GM18508 (cell line): Measurements from ENCODE around the gene TBC1D22A.

Experiments used
- ATAC-seq: cut with Tn5 transposase; IDR thresholded peaks from one replicate; pipeline ENCODE4 v1.9.1; 2021; ENCODE audit warnings: moderate number of reproducible peaks; ENCODE audit not compliant: insufficient read depth, unreplicated experiment

TBC1D22A gene

DNA sequence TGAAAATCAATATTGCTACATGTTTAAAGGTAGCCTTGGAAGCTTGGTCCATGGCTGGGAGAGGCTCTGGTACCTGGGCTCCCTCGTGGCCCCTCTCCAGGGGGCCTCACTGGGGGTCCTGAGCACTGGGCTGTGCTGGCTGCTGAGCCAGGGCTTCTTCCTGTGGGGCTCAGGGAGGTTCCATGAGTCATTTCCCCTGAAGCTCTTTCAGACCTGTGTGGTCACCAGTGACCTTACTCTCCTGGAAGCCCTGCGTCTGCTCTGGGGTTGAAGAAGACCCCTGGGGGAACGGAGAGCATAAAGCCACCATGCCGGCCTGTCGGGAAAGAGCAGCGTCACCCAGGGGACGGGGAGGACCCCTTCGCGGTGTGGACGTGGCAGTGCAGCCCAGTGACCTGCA lies 389.0 kb downstream of the TBC1D22A start:
- no peak for ATAC-seq

- no peak for ATAC-seq
Measured at GRCh38 chr22:47152236-47152635, 389.8 kb downstream of the TBC1D22A start.

DNA sequence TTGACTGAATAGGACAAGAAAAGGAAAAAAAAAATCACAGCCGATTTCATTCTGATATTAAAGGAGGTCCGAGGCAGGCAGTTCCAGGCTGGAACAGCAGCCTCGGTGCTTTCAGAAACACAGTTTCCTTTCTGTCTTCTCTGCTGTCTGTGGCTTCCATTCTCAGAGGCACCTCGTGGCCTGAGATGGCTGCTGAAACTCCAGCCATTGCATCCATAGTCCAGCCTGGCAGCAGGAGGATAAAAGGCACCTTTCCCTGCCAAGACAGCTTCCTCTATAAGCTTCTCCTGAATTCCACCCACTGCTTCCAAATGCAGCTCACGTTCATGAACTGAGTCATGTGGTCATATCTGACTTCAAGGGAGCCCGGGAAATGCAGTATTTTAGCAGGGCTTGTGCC lies 390.5 kb downstream of the TBC1D22A start:
- ATAC-seq, result no peak

- no peak for ATAC-seq
Measured at GRCh38 chr22:47153854-47154525, 391.5 kb downstream of the TBC1D22A start.

- ATAC-seq, result no peak
Measured at GRCh38 chr22:47154621-47155081, 392.2 kb downstream of the TBC1D22A start.

DNA sequence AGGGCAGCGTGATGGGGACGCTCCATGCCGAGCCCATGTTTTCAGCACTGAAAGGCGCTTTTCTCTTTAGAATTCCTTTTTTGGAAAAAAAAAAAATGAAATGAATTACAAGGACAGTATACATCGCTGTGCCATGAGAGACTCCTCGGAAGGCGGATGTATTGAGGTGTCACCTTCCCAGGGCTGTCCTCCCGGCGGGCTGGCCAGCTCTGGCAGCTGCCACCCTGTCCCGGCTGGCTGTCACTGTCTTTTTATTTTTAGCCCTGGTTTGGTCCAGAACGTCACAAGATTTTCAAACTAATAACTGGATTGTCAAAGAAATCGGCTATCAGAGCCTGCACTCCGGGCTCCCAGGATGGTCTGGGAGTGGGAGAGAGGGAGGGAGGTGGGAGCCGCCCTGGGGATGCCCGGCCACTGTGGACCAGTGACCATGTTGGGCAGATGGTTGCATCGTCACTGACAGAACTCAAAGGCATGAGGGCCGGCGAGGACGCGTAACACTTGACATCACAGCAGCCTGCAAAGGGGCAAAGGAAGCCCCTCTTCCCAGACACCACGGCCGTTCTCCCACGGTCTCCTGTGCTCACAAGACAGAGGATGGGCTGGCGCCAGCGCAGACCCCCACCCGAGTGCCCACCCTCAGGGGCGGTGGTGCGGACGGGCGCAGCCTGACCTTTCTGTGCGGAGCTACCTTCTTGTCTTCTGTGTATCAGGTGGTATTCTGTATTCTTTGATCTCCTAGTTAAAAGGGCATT lies 392.9 kb downstream of the TBC1D22A start:
- no peak for ATAC-seq

DNA sequence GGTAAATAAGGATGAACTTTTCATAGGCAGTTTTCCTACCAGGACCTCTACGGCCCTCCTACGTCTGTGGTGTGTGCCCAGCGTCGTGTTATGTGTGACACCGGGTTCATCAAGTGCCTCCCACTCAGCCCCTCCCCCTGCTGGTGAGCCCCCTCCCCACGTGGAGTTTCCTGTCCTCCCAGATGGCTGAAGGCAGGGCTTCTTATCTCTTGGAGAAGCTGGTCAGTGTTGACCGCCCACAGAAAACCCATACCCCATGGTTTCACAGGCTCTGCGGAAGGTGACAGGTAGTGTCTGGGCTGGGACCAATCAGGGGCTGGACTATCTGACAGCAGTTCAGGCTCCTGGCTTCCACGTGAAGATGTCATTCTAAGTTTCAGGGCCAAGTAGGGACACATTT lies 393.5 kb downstream of the TBC1D22A start:
- no peak for ATAC-seq

GRCh38 chr22:47156352-47157092 lies 394.1 kb downstream of the TBC1D22A start:
- no peak for ATAC-seq

GRCh38 chr22:47157093-47157420 lies 394.6 kb downstream of the TBC1D22A start:
- ATAC-seq, result no peak

DNA sequence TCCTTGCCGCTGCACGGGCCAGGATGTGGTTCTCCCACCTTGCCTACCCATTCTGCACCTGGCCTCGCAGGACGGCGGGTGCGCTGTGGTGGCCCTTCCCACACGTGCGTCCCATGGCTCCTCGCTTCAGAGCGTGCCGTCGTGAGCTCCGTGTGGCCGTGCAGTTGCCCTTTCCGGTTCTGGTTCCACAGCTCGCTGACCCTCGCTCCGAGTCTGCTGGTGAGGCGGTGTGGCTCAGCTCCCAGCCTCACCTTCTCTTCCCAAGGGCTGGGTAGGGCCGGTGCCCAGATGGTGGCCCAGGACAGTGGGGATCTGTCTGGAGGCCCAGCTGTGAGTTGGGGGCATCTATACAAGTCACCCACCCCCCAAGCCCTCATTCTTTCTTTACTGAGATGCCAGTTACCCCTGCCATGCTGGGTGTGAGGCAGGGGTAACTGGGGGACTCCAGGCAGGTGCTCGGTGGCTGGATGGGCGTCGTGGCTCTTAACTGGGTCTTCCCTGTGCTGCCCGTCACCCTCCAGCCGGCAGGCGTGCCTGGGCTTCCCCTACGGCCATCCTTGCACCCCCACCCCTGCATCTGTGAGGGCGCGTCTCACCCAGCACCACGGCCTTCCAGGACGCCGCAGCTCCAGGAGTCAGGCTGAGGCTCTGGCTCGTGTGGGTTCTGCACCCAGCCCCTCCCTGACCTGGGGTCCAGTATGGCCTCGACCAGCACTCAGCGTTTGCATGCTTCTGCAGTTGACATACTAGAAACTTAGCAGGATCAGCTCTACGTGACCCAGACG lies 395.2 kb downstream of the TBC1D22A start:
- ATAC-seq, result no peak

DNA sequence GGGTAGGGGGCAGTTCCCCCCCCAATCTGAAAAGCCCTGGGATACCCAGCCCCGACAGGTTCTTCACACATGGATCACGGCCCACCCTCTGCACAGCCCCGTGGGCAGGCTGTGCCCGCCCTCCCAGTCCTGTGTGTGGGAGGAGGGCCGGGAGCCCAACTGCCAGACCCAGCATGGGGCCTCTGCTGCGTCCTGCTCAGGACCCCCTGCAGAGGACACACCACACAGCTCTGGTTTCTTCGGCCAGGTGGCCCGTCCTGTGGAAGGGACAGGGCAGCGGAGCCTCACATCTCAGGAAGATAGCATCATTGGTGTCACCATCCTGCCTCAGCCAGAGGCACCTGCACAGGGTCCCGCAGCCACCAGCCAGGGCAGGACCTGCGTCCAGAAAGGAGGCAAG lies 396.0 kb downstream of the TBC1D22A start:
- no peak for ATAC-seq

DNA sequence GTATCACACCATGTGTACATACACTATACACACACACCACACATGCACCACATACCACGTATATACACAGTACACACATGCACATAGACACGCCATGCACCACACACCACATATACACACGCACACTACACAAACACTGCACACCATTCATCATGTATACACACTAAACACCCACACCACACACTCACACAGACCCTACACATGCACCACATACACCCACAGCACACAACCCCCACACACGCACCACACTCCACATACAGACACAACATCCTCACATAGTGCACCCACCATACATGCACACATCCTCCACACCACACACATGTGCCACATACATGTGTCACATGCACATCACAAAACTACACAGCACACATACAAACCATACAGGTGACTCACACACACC lies 397.1 kb downstream of the TBC1D22A start:
- no peak for ATAC-seq

DNA sequence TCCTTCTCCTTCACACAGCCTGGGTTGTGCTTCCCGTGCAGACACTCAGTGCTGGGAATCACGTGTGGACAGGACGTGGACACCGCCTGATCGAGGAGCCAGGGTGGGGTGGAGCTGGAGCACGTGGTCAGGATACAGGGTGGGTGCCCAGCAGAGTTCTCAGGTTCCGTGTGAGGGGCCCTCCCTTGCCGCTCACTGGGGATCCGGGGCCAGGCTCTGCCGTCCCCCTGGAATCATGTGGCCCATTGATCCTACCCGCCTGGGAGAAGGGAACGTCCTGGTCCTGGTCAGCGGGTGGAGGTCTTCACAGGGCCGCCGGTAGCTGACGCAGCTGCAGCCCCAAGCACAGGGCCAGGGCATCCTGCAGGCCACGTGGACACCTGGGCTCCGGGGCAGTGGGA lies 397.7 kb downstream of the TBC1D22A start:
- no peak for ATAC-seq

GRCh38 chr22:47160781-47161520 lies 398.5 kb downstream of the TBC1D22A start:
- no peak for ATAC-seq

- ATAC-seq, result no peak
Measured at GRCh38 chr22:47161631-47162030, 399.2 kb downstream of the TBC1D22A start.

GRCh38 chr22:47162865-47163264 lies 400.4 kb downstream of the TBC1D22A start:
- no peak for ATAC-seq

DNA sequence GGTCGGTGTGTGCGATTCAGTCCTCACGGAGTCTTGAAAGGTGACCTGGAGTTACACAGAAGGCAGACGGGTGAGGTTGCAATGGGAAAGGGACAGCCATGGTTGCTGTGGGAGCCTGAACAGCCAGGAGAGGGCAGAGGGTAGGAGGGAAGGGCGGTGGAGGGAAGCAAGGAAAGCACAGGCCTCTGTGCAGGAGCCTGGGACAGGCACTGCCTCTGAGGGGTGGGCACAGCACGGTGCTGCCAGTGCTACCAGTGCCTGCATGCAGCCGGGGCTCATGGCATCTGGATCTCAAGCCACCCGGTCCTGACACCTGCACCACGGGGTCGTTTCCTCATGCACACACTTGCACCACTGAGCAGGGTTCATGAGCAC lies 401.0 kb downstream of the TBC1D22A start:
- ATAC-seq, result no peak

GRCh38 chr22:47163856-47164513 lies 401.5 kb downstream of the TBC1D22A start:
- ATAC-seq, result no peak

GRCh38 chr22:47164514-47165337 lies 402.3 kb downstream of the TBC1D22A start:
- no peak for ATAC-seq
